ENCODE data around the gene PXYLP1.

Gene PXYLP1

DNA sequence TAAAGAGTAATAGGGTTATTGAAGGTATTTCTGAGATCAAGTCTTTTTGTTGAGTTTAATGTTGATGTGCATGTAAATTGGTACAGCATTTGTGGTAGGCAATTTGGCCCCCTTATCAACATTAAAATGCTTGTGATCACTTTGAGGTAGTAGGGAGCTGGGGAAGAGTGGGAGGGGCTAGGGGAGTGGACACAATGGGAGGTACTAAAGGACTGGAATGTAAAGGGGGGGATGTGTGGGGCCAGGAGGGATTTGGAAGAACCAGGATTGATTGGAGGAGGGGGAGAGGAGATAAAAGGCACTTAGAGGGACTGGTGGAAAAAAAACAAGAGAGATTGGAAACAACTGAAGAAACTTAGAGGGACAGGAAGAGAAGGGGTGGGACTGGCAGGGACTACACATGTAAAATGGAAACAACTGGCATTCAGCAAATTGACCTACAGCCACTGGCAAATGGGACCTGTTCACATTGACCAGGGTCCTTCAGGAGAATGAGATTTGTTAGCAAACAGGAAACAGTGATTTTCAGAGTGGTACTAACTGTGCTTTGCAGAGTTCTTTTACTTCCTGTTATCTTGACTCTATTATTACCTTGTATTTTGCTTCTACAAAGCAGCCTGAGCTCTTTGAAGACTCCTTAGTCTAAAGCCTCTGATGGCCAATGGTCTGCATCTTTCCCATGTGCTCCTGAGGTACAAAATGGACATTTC is 88.9 kb downstream of the PXYLP1 start:
- TF ChIP-seq MYC (IDR thresholded peaks at IDR 0.05; ENCODE audit: low read depth, low read length), result no peak
- TF ChIP-seq, protein P1, sequence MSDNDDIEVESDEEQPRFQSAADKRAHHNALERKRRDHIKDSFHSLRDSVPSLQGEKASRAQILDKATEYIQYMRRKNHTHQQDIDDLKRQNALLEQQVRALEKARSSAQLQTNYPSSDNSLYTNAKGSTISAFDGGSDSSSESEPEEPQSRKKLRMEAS (IDR thresholded peaks at IDR 0.05; ENCODE audit: low read depth, low read length), result no peak
- TF ChIP-seq, protein P2, sequence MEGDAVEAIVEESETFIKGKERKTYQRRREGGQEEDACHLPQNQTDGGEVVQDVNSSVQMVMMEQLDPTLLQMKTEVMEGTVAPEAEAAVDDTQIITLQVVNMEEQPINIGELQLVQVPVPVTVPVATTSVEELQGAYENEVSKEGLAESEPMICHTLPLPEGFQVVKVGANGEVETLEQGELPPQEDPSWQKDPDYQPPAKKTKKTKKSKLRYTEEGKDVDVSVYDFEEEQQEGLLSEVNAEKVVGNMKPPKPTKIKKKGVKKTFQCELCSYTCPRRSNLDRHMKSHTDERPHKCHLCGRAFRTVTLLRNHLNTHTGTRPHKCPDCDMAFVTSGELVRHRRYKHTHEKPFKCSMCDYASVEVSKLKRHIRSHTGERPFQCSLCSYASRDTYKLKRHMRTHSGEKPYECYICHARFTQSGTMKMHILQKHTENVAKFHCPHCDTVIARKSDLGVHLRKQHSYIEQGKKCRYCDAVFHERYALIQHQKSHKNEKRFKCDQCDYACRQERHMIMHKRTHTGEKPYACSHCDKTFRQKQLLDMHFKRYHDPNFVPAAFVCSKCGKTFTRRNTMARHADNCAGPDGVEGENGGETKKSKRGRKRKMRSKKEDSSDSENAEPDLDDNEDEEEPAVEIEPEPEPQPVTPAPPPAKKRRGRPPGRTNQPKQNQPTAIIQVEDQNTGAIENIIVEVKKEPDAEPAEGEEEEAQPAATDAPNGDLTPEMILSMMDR (IDR thresholded peaks at IDR 0.05; ENCODE audit: low read depth, low read length), result no peak
- TF ChIP-seq POLR2A (IDR thresholded peaks at IDR 0.05; ENCODE audit: extremely low read depth, insufficient read length), result no peak
- DNase-seq (ENCODE audit: low read depth), result no peak
- H3K4me3 ChIP-seq (ENCODE audit: low read depth, low read length), result no peak overlapping the region

DNA sequence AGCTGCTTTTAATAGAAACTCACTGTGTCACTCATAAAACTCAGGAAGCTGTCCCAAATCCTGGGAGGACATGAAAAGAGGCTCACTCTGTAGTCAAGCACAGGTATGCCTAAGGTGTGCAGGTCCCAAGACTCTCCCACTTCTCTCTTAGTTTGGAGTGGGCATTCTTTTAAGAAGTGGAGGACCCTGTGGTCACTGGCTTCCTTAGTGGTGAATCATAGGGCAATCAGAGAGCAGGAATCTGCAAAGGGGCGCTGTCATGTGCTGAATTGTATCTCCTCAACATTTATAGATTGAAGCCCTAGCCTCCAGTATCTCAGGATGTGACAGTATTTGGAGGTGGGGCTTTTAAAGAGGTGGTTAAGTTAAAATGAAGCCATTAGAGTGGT is 89.5 kb downstream of the PXYLP1 start:
- TF ChIP-seq, protein P2 (IDR thresholded peaks at IDR 0.05; ENCODE audit: low read depth, low read length), result no peak
- TF ChIP-seq MYC (IDR thresholded peaks at IDR 0.05; ENCODE audit: low read depth, low read length), result no peak
- TF ChIP-seq POLR2A (IDR thresholded peaks at IDR 0.05; ENCODE audit: extremely low read depth, insufficient read length), result no peak
- TF ChIP-seq, protein P1 (IDR thresholded peaks at IDR 0.05; ENCODE audit: low read depth, low read length), result no peak
- DNase-seq (ENCODE audit: low read depth), result no peak
- no peak overlapping the region for H3K4me3 ChIP-seq (ENCODE audit: low read depth, low read length)

DNA sequence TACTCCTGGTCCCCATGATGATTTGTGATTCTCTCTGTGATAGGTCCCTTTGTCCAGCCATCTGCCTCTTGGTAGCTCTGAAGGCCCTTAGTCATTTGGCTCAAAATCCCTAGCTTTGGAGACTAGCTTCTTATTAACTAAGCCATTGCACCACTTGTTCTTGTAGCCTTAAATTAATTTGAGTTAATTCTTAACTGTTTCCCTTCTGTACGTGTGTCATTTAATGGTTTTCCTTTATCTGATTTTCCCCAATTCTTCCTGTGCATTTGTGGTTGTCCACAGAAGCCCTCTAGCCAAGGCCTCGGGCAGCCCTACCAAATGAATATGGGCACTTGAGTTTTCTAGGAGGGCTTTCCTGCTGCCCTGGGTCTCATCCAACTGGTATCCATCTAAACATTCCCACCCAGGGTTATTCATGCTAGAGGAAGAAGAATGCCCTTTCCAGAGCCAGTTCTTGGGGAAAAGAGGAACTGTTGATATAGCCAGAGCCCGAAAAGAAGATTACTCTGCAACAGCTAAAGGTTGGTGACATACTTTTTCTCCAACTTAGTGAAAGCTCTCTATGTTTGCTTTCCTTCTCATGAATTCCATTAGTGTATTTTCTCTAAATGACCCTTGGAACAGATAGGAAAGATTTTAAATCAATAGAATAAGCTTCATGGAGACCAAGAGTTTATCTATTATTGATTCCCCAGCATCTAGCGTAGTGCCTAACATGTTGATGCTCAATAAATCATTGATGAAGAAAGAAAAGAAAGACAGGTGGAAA is 92.5 kb downstream of the PXYLP1 start:
- DNase-seq (ENCODE audit: low read depth), result no peak
- H3K4me3 ChIP-seq (ENCODE audit: low read depth, low read length), result no peak overlapping the region
- TF ChIP-seq, protein P1 (IDR thresholded peaks at IDR 0.05; ENCODE audit: low read depth, low read length), result no peak
- TF ChIP-seq POLR2A (IDR thresholded peaks at IDR 0.05; ENCODE audit: extremely low read depth, insufficient read length) (no peak), MYC (IDR thresholded peaks at IDR 0.05; ENCODE audit: low read depth, low read length) (no peak)
- TF ChIP-seq, protein P2 (IDR thresholded peaks at IDR 0.05; ENCODE audit: low read depth, low read length), result no peak

DNA sequence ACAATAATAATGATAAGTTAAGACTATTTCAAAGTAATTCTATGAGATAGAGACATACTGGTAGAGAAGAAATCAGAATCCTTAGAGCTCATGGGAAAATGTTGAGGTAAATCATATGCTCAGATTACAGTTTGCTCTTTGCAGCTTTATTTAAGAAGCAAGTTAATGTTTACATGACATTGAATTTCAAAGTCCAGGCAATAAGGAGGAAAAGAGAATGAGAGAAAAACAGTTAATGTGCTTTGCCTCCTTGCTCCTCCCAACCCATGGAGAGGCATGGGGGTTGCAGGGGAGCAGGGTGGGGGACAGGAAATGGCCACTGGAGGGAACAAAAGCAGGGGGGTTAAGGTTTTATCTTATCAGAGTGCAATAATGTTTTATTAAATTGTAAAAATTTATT is 94.5 kb downstream of the PXYLP1 start:
- no peak for DNase-seq (ENCODE audit: low read depth)
- no peak overlapping the region for H3K4me3 ChIP-seq (ENCODE audit: low read depth, low read length)
- TF ChIP-seq POLR2A (IDR thresholded peaks at IDR 0.05; ENCODE audit: extremely low read depth, insufficient read length), result no peak
- TF ChIP-seq, protein P1 (IDR thresholded peaks at IDR 0.05; ENCODE audit: low read depth, low read length), result no peak
- no peak for TF ChIP-seq MYC (IDR thresholded peaks at IDR 0.05; ENCODE audit: low read depth, low read length)
- TF ChIP-seq, protein P2 (IDR thresholded peaks at IDR 0.05; ENCODE audit: low read depth, low read length), result no peak

DNA sequence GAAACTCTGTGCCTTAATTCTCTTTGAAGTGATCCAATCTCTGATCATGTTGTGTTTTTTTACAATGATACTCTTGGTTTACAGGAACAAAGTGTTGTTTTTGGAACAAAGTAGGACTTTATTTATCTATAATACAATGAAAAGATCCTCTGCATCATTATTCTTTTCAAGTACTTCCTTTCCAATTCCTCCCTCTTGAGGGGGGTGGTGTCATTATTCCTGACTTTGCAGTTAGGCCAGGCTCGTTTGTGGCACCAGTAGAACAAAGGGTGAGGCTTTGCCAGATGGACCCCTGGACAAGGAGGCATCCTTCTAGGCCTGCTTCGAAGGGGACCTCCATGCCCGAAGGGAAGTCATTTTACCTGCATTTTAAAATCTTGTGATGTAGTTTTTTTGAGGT is 95.0 kb downstream of the PXYLP1 start:
- DNase-seq (ENCODE audit: low read depth), result no peak
- TF ChIP-seq, protein P1 (IDR thresholded peaks at IDR 0.05; ENCODE audit: low read depth, low read length), result no peak
- TF ChIP-seq, protein P2 (IDR thresholded peaks at IDR 0.05; ENCODE audit: low read depth, low read length), result no peak
- no peak for TF ChIP-seq MYC (IDR thresholded peaks at IDR 0.05; ENCODE audit: low read depth, low read length)
- TF ChIP-seq POLR2A (IDR thresholded peaks at IDR 0.05; ENCODE audit: extremely low read depth, insufficient read length), result no peak
- H3K4me3 ChIP-seq (ENCODE audit: low read depth, low read length), result no peak overlapping the region

Data from NB4 (cell line).